ENCODE measurements around the gene DCDC2C. TPM values are rescaled to one million over a fixed set of nuclear protein-coding genes. Genes with fewer than 3 reads are reported as not detected.

Gene DCDC2C
- polyA plus RNA-seq, 4 donors: 0.32 to 2.6 (median 0.99) TPM

DNA sequence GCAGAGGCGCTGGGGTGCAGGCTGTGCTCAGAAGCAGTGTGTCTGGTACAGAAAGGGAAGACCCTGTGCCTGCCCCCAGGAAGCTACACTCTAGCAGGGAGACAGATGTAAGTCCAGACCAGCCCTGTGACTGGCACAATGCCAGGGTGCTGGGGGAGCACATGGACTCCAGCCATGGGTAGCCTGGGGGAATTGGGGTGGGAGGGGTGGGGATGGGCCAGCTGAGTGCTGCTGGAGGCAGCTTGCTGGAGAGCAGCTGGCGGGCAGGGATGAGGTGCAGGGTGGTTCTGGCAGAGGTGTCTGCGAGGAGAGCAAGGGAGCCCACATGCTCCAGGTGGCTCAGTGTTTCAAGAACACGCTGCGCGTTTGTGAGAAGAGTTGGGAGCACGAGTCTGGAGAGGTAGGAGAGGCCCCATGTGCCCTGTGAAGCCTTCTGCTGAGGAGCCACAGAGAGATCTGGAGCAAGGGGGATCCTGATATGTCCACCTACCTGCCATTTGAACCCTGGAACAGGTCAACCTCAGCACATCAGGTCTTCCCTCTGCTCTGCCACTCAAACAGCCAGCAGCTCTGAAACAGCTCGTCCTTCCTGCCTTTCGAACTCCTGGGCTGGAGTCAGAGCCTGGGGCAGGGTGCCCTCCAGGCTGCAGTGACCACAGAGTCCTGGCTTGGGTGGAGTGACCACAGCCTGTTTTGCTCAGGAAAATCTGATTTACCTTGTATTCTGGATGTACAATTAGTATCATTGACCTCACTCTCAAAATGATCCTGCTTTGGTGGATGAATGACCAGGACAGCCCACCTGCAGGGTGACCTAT, 30.3 kb upstream of the DCDC2C start:
- DNase-seq (ENCODE audit: low read depth in 4 of 4, low spot score in 3 of 4): no peak

DNA sequence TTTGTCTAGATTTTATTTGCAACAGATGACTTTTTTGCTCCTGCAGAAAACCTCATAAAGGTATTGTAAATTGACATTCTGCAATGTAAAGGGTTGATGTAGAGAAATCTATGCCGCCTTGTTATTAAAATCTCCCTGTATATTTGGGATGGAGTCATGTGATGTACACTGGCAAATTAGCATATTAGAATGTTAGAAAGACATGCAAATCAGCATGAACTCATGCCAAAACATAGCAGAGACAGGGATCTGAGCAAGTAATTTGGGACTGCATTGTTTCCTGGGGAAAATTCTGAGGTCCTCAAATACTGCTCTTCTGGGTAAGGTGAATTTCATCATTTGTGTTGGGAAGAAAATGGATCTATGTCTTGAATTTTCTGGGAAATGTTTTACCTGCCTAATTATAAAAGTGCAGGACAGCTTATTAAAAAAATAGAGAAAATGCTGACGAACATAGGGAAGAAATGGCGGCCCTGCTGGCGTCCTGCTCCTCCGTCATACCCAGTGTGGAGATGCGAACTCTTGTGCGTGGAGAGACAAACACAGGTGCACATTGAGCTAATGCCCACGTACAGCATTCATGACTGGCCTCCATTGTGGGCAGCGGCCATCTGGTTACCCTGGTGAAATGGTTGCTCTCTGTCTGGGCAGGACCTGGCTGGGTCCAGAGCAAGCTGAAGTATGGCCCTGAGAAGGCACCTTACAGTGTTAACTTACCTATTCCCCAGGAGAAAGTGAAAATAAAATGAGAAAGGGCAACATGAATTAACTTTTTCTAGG, 29.1 kb upstream of the DCDC2C start:
- no peak for DNase-seq (ENCODE audit: low read depth in 4 of 4, low spot score in 3 of 4)

DNA sequence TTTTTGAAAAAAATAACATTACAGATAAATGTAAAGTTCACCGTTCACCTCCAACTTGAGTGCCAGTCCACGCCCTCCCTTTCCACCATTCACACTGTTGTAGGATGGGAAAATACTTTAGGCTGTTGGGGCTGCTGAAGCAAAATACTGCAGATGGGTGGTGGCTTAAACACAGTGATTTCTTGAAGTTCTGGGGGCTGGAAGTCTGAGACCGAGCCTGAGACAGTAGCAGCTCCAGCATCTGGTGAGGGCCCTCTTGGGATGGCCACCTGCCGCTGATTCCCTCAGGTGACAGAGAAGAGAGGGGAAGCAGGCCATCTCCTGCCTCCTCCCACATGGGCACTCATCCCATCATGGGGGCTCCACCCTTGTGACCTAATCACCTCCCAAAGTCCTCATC, 27.7 kb upstream of the DCDC2C start:
- DNase-seq (ENCODE audit: low read depth in 4 of 4, low spot score in 3 of 4): no peak

DNA sequence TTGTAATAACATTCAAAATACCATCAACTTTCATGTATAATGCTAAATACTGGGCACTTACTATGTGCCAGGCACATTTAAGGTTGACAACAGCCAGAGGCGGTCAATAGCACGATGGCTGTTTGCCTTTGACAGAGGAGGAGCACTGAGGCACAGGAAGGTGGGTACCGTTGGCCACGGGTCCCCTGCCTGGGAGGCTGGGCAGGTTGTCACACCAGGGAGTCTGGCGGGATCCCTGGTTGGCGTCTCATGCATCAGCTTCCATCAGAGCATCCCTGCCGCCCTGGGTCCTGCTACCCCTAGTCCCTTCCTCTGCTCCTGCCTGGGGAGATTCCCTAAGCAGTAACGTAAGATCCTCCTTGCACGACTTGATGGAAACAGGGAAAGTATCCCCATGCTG, 25.9 kb upstream of the DCDC2C start:
- DNase-seq (ENCODE audit: low read depth in 4 of 4, low spot score in 3 of 4): no peak

DNA sequence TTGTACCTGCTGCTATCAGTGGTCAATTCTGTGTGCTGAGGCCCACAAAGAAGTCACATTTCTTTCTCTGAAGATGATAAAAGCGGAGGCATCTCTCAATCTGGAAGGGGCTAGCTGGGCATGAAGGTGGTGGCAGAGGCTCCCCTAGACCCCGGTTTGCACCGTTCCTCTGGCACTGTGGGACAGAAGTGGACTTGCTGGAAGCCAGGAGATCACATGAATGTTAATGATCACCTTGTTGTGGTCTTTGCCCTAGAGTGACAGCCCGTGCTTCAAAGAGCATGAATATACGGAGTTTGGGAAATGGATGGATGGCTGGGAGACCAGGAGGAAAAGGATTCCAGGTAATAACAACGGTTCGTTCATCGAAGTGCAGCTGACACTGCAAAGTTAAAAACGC, 25.2 kb upstream of the DCDC2C start:
- no peak for DNase-seq (ENCODE audit: low read depth in 4 of 4, low spot score in 3 of 4)

DNA sequence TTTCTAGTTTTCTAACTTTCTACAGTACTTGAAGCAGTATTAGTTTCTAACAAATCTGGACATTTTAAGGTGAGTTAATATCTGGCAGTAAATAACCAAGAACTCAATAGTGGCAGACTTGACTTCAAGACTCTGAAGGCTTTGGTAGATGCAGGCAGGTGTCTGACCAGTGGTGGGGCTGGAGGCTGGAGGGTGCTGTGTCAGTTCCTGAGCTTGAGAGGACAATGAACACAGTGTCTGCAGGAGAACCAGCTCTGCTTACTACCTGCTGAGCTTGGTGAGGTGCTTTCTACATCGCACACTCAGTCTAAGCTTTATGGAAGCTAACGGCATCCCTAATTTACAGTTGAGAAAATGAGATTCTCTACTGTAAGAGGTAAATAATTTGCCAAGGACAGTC, 24.2 kb upstream of the DCDC2C start:
- no peak for DNase-seq (ENCODE audit: low read depth in 4 of 4, low spot score in 3 of 4)

DNA sequence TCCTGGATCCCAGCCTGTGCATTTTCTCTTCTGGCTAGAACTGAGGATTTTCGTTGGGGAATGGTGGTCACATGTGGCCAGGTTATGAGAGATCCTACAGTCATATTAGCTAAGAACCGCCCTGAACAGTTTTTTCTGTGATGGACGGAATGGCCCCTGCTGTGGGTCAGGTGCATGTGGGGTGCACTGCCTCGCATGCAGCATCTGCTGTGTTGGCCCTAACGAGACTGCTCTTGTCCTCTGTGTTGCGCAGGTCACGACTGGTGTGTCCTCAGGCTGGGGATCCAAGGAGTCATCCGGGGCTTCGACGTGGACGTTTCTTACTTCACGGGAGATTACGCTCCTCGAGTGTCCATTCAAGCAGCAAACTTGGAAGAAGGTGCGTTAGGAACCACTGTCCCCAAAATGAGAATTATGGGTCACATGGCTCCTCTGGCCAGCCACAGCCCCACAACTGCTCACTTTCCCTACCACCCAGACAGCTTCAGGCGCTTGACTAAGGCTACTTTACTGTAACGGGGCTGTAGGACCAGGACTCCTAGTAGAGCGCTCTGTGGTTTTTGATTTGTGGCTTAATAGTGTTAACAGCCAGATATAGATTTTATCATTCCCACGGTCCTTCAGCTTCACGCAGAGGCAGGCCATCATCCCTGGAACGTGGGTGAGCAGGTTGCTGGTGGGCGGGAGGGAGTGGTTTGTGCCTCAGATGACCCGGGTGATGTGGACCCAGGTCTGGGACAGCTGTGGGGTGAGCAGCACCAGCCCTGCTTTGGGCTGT, 23.6 kb upstream of the DCDC2C start:
- DNase-seq (ENCODE audit: low read depth in 4 of 4, low spot score in 3 of 4): no peak

DNA sequence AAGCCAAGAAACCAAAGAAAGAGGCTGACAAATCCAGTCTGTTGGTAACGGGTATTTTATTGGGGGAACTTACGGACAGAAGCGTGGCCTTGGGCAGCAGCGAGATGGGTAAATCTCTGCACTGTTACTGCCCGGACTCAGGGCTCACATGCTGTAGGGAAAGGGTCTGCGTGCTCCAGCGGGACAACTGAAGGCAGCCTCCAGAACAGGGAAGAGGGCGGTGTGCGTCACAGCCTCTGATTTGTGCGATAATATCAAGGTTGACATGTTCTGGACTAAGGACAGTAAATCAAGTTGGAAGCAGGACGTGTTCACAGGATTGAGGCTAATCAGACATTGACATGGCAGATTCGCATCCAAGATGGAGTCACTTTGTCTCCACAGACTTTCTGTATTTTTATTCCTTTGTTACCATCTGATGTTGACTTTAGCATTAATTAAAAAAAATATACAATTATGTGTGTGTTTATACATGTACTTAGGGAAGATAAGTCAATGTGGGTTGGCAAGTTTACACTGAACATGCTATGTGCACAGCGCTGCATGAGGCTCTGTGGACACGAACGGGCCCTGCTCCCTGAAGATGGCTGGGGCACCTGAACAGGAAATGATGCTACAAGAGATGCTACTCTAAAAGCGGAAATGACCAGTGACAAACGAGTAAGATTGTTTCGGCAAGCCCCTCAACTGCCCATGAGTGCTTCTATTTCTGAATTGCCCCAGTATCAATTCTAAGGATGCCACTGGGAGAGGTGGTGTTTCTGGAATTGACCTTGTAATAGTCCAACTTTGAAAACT, 22.6 kb upstream of the DCDC2C start:
- DNase-seq (ENCODE audit: low read depth in 4 of 4, low spot score in 3 of 4): no peak

DNA sequence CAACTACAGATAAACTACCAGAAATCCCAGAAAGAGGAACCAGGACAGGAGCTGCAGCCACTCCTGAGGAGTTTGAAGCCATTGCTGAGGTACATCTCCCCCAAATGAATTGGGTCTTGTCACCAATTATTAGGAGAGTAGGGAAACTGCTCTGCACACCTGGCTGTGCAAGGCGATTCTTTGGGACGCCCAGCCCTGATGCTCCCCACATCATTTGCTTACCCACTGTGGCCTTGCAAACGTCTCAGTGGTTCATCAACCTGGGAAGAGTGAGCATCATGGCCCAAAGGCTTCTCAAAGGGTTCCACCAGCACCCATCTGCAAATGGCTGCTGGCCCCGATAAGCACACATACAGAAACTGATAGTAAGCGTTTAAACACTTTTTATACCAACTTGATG, 21.8 kb upstream of the DCDC2C start:
- DNase-seq (ENCODE audit: low read depth in 4 of 4, low spot score in 3 of 4): no peak

DNA sequence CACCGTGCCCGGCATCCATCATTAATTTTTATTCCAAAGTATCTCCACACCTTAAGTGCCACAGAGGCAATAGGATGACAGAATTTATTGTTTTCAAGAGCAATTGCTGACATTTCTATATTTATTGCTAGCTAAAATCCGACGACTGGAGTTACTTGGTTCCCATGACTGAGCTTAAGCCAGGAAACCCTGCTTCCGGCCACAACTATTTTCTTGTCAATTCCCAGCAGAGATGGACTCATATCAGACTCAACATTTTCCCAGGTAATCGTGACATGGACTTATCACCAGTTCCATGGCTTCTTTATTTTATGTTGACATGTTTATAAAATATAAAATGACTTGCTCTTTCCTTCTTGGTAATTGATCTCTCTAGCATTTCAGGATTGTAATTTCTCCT, 20.6 kb upstream of the DCDC2C start:
- DNase-seq (ENCODE audit: low read depth in 4 of 4, low spot score in 3 of 4): no peak

DNA sequence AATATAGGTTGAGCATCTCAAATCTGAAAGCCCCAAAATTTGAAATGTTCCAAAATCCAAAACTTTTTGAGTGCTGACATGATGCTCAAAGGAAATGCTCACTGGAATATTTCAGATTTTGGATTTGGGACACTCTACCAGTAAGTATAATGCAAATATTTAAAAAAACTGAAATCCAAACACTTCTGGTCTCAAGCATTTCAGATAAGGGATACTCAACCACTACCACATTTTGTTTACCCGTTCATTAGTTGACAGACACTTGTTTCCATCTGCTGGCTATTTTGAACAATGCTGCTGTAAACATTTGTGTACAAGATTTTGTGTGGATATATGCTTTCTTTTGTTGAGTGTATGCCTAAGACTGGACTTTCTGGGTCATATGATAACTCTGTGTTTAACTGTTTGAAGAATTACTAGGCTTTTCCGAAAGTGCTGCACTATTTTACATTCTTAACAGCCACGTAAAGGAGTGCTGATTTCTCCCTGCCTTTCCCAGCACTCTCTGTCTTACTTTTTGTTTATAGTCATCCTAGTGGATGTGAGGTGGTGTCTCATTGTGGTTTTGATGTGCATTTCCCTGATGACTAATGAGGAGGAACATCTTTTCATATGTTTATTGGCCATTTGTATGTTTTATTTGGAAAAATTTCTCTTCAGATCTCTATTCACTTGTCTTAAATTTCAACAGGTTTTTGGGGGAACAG, 19.5 kb upstream of the DCDC2C start:
- no peak for DNase-seq (ENCODE audit: low read depth in 4 of 4, low spot score in 3 of 4)

DNA sequence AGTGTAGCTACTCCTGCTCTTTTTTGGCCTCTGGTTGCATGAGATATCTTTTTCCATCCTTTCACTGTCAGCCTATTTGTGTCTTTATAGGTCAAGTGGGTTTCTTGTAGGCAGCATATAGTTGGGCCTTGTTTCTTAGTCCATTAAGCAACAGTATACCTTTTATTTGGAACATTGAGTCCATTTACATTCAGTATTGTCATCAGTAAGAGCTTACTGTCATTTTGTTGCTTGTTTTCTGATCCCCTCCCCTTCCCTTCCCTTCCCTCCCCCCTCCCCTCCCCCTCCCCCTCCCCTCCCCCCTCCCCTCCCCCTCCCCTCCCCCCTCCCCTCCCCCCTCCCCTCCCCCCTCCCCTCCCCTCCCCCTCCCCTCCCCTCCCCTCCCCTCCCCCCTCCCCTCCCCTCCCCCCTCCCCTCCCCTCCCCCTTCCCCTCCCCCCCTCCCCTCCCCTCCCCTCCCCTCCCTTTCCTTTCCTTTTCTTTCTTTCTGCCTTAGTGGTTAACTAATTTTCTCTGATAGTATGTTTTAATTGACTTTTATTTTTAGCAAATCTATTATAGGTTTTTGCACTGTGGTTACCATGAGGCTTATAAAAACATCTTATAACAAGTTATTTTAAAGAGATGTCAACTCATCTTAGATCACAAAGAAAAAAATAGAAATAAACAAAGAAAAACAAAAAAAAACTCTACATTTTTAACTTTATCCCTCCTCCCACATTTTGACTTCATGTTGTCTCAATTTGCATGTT, 13.2 kb upstream of the DCDC2C start:
- DNase-seq (ENCODE audit: low read depth in 4 of 4, low spot score in 3 of 4): no peak

DNA sequence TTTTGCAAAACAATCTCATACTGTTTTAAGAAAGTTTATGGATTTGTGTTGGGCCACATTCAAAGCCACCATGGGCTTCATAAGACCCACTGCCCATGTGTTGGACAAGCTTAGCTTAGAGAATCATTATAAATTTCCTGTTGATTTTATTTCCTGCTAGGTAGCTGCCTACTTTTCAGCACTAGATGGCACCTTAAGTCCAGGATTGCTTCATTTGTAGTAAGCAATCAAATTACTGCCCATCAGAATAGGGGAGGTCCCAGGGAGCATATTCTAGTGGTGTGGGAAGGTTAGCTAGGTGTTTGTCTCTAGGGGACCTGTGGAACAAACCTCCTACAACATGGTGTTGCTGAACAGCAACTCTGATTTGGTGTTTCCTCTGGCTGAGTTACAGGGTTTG, 11.0 kb upstream of the DCDC2C start:
- no peak for DNase-seq (ENCODE audit: low read depth in 4 of 4, low spot score in 3 of 4)

DNA sequence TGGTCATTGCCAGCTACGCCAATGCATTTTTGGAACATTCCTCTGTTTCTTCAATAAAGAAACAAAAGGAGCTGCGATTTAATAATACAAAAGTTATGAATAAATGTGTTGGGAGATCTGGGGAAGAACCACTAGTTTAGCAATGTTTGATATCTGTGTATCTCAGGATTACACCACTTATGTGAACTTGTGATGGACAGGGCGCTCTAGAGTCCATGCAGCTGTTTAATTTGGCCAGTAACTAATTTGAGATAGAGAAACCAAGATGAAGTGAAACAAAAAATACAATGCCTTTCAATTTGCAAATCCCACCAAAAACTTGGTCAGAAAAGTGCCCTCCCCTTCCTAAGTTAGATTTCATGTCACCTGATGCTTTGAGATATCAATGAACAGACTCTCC, 6.8 kb upstream of the DCDC2C start:
- no peak for DNase-seq (ENCODE audit: low read depth in 4 of 4, low spot score in 3 of 4)

DNA sequence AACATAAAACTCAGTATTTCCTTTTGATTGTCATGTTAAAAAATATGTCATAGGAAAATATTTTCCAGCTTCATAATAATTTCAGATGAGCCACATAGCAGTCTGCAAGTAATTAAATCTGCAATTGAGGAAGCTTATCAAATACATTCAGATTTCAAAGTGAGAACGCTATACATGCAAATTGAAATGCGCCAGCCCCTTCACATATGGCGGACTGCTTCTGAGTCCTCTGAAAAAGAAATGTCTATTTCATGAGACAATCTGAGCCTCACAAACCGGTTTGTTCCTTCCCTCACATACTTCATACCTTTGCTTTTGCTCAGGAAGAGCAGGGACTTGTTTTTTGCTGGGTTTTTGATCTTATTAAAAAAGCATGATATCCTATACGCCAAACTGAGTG, 2.3 kb upstream of the DCDC2C start:
- no peak for DNase-seq (ENCODE audit: low read depth in 4 of 4, low spot score in 3 of 4)

DNA sequence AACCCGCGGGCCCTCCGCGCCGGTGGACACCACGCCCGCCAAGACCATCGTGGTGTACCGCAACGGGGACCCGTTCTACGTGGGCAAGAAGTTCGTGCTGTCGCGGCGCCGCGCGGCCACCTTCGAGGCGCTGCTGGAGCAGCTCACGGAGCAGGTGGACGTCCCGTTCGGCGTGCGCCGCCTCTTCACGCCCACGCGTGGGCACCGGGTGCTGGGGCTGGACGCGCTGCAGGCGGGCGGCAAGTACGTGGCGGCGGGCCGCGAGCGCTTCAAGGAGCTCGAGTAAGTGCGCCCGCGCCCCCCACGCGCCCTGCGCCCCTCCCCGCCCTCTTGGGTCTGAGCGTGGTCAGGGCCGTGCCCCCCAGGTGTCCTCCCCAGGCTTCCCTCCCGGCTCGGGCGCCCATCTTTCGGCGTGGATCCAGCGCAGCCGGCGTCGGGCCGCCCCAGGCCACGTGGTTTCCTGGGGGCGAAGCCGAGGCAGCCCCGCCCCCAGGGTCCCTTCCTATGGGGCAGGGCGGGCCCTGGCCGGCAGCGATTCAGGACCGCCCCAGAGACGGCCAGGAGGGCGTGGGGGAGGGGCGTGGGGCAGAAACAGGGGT, 481 bp downstream of the DCDC2C start:
- no peak for DNase-seq (ENCODE audit: low read depth in 4 of 4, low spot score in 3 of 4)

DNA sequence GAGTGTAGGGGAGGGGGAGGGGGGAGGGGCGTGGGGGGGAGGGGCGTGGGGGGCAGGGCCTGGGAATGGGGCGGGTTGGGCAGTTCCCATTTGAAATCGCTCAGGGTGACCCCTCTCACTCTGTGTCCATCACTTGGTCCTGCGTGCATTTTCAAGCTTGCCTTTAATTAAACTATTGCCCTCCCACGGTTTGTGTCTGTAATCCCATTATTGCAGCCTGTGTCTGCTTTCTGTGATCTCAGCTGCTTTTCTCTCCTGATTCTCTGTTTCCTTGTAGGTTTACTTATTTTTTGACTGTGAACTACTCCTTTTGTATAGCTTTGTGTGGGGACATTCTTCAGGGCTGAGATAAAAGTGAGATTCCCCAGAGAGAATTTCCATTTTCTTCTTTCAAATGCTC, 1.3 kb downstream of the DCDC2C start:
- no peak for DNase-seq (ENCODE audit: low read depth in 4 of 4, low spot score in 3 of 4)

DNA sequence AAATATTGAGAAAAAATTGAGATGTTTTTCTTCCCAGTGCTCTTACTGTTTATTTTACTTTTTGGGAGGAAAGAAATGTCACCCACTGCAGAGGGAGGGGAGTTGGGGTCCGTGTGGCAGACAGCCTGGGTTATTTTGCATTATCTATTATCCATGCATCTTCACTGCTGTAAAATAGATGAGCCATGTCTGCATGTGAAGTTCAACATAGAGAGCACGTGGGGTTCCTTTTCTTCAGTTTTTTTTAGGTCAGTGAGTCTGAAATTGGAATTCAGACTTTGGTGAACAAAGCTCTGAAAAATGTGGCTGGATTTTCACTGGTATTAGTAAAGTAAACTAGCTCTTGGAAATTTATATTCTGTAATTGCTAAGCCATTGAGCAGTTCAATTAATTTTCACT, 2.4 kb downstream of the DCDC2C start:
- DNase-seq (ENCODE audit: low read depth in 4 of 4, low spot score in 3 of 4): no peak

DNA sequence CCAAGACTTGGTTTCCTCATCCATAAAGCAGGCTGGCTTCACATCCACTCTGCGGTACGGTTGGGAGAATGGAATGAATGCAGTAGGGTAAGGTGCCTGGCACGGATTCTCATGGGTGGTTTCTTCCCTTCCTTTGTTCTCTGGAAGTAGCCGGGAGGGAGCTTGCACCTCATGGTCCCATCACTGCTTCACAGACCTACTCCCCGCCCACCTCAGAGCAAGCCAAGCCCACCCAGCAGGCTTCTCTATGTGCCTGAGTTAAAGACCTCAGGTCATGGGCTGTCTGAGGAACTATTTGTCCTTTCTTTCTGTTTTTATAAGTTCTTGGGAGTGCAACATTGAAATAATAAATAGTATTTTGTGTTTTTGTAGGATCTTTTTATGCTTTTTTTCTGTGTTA, 3.5 kb downstream of the DCDC2C start:
- no peak for DNase-seq (ENCODE audit: low read depth in 4 of 4, low spot score in 3 of 4)

Data from left renal pelvis (tissue), 4 donors.